GM23248 (cell line): ENCODE results near the gene GTF2A2.
"Not testable (repeated sequence)": the region's sequence is repeated elsewhere in the genome, so short reads cannot be mapped to it uniquely, and the experiment has no call there.

Experiments
- EZH2 ChIP-seq: fragments of 200-600 bp; sonication (generic); IDR thresholded peaks from 2 replicates; pipeline ENCODE4 v1.6.1; 2018; ENCODE audit warnings: antibody characterized with exemption, mild to moderate bottlenecking; ENCODE audit not compliant: insufficient read depth, poor library complexity, severe bottlenecking
- EZH2phosphoT487 ChIP-seq: fragments of 200-600 bp; sonication (generic); IDR thresholded peaks from 2 replicates; pipeline ENCODE4 v1.6.1; 2018; ENCODE audit warnings: antibody characterized with exemption, moderate library complexity, mild to moderate bottlenecking, low read depth; ENCODE audit not compliant: insufficient read depth

DNA sequence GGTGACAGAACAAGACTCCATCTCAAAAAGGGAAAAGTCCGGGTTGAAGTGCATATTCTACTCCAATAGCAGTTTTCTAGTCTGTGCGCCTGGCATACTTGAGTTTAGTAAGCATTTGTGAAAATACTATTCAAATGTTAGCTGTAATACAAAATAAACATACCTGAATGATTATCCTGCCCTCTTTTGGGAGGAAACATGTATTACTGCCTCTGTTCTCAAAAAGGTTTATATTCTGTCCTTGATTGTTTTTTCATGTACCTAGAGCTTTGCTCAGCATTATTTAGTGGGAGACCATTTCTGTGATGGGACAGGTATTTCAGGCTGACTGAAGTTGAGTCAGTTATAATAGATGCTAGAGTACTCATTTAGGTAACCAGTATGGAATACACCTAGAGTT is 19.8 kb downstream of the GTF2A2 start:
- TF ChIP-seq EZH2, EZH2phosphoT487: not testable (repeated sequence)
